Activated T-cell treated with anti-CD3 and anti-CD28 coated beads, Interleukin-2, amount 50 U/mL, for 1 hour (primary cell): ENCODE measurements around the gene HDAC9.

ENCODE experiments used
- DNase-seq: peaks from one replicate; pipeline ENCODE4 v3.0.0-alpha.2; 2020

The HDAC9 gene

GRCh38 chr7:18494821-18495408 lies 634 bp upstream of the HDAC9 start:
- no peak for DNase-seq

GRCh38 chr7:18496341-18496700 lies 772 bp downstream of the HDAC9 start:
- DNase-seq, result no peak

GRCh38 chr7:18497082-18497481 lies 1.5 kb downstream of the HDAC9 start:
- no peak for DNase-seq

GRCh38 chr7:18497800-18498199 lies 2.3 kb downstream of the HDAC9 start:
- DNase-seq, result no peak

GRCh38 chr7:18498341-18498740 lies 2.8 kb downstream of the HDAC9 start:
- no peak for DNase-seq

- no peak for DNase-seq
Observed at GRCh38 chr7:18499407-18500177, 4.0 kb downstream of the HDAC9 start.

GRCh38 chr7:18503126-18503866 lies 7.7 kb downstream of the HDAC9 start:
- no peak for DNase-seq

GRCh38 chr7:18504965-18505364 lies 9.4 kb downstream of the HDAC9 start:
- DNase-seq, result no peak

GRCh38 chr7:18505870-18506460 lies 10.4 kb downstream of the HDAC9 start:
- no peak for DNase-seq

GRCh38 chr7:18508443-18509427 lies 13.2 kb downstream of the HDAC9 start:
- no peak for DNase-seq

GRCh38 chr7:18509481-18509880 lies 13.9 kb downstream of the HDAC9 start:
- DNase-seq, result no peak

GRCh38 chr7:18511351-18512140 lies 16.0 kb downstream of the HDAC9 start:
- DNase-seq, result no peak

GRCh38 chr7:18513343-18513742 lies 17.8 kb downstream of the HDAC9 start:
- no peak for DNase-seq

- no peak for DNase-seq
Observed at GRCh38 chr7:18515067-18515466, 19.5 kb downstream of the HDAC9 start.

- DNase-seq, result no peak
Observed at GRCh38 chr7:18517646-18518045, 22.1 kb downstream of the HDAC9 start.

- DNase-seq, result no peak
Observed at GRCh38 chr7:18518555-18518954, 23.0 kb downstream of the HDAC9 start.

- DNase-seq, result no peak
Observed at GRCh38 chr7:18520450-18521235, 25.1 kb downstream of the HDAC9 start.

GRCh38 chr7:18521236-18521589 lies 25.7 kb downstream of the HDAC9 start:
- no peak for DNase-seq

- DNase-seq, result no peak
Observed at GRCh38 chr7:18521945-18522566, 26.5 kb downstream of the HDAC9 start.

GRCh38 chr7:18524248-18524647 lies 28.7 kb downstream of the HDAC9 start:
- DNase-seq, result no peak
